CD4-positive, alpha-beta T cell treated with Interleukin-12 subunit alpha and Interleukin-12 subunit beta, for 1 hour (primary cell): ENCODE results near the gene FAM50B.

Experiments used
- DNase-seq: peaks from one replicate; pipeline ENCODE4 v3.0.0-alpha.2; 2020

FAM50B gene

GRCh38 chr6:3898265-3898994 lies 49.3 kb downstream of the FAM50B start:
- DNase-seq = no peak

DNA sequence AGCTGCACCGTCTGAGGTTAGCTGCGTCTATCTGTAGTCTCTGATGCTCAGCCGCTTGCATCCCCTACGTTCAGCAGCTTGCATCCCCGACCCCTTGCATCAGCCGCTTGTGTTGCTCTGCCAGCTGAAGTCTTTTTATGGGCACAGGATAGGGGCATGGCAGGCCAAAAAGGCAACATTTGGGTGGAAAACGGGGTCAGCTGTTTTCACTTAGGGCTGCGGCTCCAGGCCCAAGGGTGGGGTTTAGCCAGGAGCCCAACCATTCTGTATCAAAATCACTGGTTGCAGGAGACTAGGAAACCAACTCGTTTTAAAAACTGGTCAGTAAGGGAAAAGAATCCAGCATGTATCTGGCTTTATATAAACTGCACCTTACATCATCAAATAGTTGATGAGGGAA lies 49.9 kb downstream of the FAM50B start:
- DNase-seq = no peak

GRCh38 chr6:3899970-3900439 lies 50.8 kb downstream of the FAM50B start:
- no peak for DNase-seq
